Stimulated activated CD4-positive, alpha-beta T cell treated with anti-CD3 and anti-CD28 coated beads, Interleukin-12 subunit alpha, Interleukin-12 subunit beta, amount 100 ng/mL, for 48 hours (primary cell): ENCODE measurements around the gene KLF16.

Experiments
- DNase-seq, 3 donors: peaks; one replicate each; pipeline ENCODE4 v3.0.0-alpha.2; 2020; ENCODE audit warnings: low read depth in 2 of 3, low spot score in 1 of 3

The KLF16 gene

DNA sequence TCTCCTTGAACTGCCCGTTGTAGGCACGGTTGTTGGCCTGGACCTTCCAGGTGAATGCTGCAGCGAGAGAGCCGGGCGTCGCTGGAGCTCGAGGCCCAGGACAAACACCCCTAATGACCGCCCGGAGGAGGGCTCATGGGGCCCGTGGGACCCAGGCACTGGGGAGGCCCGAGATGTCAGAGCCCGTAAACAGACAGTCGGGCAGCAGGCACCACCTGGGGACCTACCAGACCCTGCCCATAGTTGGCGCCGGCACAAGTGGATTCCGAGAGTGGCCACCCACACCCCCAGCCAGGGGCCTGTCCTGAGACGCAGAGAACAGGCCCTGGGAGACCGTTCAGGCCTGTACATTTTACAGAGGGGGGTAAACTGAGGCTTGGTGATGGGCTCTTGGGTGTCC is 53.7 kb downstream of the KLF16 start:
- DNase-seq, result no peak

DNA sequence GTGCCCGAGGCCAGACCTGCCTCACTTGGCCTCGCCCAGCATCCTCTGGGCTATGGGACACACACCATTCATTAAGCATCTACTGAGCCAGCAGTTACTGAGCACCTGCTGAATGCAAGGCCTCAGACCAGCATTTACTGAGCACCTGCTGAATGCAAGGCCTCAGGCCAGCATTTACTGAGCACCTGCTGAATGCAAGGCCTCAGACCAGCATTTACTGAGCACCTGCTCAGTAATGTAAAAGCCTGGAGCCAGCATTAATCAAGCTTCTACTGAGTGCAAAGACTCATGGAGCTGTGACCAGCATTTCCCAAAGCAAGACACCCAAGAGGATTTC is 55.0 kb downstream of the KLF16 start:
- no peak for DNase-seq

DNA sequence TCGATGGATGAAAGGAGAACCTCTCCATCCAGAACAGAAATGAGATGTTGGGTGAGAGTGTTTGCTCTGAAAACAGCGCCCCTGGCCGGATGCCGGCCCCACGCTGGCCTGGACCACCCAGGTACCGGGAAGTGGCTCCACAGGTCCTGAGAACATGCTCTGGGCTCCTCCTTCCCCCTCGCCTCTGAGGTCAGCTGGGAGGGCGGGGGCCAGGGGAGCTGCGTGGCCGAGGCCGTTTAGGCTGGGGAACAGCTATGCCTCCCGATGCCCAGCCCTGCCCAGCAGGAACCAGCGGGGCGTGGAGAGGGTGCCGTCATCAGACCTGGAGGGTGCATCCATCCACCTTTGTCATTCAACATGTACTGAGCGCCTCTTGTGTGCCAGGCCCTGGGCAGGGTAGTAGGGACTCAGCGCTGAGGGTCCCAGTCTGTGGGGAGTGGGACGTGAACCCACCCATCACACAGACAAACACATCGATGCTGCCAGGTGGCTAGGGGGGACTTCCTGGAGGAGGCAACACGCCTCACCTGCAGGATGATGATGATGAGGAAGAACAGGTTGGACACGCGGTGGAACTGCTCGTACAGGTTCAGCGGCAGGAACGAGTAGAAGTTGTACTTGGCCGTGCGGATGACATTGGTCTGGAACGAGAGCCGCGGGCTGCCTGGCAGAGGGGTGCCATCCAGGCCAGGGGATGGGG is 55.5 kb downstream of the KLF16 start:
- no peak for DNase-seq

DNA sequence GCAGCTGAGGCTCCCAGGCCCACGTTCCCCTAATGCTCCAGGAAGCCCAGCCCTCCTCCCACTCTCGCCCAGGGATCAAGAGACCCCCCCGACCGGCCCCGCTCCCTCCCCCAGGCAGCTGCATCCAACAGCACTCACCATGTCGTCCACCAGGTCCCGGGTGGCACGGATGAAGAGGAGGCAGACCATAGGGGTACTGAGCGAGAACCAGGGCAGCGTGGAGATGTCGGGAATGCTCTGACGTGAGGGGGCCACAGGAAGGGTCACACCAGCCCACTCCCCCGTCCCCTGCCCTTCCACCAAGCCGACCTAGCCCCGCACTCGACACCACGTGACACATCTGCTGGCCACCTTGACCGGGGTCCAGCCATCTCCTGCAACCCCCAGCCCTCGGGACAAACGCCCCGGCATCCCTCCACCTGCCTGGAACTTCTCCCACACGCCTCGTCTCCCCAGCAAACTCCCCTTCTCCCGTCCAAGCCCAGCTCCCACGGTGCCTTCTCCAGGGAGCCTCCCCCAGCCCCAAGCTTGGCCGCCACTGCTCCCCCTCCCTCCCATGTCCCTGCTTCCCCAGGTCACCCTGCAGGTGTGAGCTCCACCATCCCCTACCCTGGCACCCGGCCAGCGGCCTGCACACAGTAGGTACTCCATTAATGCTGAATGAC is 56.2 kb downstream of the KLF16 start:
- DNase-seq, result no peak

DNA sequence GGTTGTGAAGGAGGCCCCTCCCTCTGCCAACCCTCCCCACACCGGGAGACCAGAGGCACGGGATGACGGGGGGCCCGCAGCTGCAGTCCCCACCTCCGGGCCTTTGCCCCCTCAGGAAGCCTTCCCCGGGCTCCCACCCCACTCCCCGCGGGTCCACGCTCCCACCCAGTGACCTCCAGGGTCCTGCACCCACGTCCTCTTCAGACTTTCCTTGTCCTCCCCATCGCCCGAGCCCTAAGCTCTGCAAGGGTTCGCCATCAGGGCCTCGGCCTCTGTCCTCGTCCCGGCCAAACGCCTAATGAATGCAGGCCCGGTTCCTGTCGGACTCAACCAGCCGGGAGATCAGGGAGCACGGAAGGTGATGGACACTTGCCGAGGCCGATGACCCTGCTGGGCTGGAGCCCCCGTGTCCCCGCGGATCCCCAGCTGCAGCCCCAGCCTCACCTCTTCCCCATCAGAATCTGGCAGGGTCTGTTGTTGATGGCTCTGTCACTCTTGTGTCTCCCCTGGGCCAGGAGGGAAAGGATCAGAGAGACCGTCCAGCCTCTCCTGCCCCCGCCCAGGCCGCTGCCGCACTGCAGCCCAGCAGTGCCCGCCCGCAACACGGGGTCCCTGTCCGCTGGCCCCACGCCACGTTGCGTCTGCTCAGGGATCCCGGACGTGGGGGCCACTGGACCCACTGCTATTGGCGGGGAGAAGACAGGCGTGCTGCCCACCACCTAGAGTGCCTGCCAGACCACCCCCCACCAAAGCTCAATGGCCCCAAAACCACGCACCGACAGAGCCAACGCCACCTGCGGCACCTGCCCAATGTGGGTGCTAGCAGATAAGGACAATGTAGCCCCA is 57.0 kb downstream of the KLF16 start:
- DNase-seq, result no peak

DNA sequence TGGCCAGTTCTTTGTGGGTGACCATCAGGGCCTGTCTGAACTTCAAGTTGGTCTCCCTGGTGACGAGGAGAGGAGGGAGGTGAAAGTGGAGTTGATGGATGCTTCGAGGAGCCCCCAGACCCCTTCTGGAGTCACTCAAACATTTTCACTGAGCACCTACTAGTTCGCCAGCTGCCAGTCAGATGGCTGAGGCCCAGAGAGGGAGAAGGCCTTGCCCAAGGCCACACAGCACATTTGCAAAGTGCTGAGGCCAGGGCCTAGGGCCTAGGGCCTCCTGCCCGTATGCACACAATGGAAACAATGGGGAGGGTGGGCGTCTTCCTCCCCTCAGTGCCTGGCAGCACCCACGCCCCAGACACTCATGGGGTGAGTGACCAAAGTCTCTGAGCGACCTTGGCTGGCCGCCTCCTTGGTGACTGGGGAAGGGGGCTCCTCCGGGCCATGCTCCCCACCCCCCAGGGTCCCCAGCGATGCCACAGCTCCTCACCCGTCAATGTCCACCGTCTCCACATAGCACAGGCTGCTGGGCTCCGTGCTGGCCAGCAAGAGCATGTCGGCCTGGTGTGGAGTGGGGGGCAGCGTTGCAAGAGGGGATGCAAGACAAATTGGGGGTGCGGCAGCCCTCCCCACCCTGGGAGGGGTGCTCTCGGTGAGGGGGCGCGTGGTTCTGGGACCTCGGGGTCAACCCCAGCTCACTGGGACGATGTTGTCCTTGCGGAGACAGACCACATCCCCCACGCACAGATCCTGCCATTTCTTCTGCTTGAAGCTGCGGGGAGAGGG is 57.8 kb downstream of the KLF16 start:
- DNase-seq, result no peak

DNA sequence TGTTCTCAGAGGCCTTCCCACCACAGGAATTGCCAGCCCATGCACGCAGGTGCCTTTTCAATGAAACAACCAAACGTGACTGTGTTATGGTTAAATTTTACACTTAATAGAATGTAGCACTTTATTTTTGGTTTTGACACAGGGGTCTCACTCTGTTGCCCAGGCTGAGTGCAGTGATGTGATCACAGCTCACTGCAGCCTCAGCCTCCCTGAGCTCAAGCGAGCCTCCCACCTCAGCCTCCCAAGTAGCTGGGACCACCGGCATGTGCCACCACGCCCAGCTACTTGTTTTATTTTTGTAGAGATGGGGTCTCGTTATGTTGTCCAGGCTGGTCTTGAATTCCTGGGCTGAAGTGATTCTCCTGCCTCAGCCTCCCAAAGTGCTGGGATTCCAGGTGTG is 58.5 kb downstream of the KLF16 start:
- DNase-seq, result no peak
